ENCODE measurements around the gene OPRD1.
"Not testable (repeated sequence)": the region's sequence is repeated elsewhere in the genome, so short reads cannot be mapped to it uniquely, and the experiment has no call there.

DNA sequence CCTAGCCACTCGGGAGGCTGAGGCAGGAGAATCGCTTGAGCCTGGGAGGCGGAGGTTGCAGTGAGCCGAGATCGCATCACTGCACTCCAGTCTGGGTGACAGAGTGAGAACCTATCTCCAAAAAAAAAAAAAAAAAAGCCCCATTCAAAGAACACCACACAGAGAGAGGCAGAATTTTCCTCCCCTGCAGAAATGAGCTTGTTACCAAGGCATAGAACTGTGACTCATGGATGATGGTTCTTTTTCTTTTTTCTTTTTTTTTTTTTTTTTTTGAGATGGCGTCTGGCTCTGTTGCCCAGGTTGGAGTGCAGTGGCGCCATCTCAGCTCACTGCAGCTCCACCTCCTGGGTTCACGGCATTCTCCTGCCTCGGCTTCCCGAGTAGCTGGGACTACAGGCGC is 12.1 kb downstream of the OPRD1 start:
- TF ChIP-seq, protein P1, sequence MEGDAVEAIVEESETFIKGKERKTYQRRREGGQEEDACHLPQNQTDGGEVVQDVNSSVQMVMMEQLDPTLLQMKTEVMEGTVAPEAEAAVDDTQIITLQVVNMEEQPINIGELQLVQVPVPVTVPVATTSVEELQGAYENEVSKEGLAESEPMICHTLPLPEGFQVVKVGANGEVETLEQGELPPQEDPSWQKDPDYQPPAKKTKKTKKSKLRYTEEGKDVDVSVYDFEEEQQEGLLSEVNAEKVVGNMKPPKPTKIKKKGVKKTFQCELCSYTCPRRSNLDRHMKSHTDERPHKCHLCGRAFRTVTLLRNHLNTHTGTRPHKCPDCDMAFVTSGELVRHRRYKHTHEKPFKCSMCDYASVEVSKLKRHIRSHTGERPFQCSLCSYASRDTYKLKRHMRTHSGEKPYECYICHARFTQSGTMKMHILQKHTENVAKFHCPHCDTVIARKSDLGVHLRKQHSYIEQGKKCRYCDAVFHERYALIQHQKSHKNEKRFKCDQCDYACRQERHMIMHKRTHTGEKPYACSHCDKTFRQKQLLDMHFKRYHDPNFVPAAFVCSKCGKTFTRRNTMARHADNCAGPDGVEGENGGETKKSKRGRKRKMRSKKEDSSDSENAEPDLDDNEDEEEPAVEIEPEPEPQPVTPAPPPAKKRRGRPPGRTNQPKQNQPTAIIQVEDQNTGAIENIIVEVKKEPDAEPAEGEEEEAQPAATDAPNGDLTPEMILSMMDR (IDR thresholded peaks at IDR 0.05), result not testable (repeated sequence)
- TF ChIP-seq POLR2A (IDR thresholded peaks at IDR 0.05), result not testable (repeated sequence)
